Gastroesophageal sphincter (tissue), 3 donors: ENCODE results near the gene SLC6A2.
A peak's percentile ranks its signal among the peaks of the same experiment; 100 is the strongest.

Source experiments
- CTCF ChIP-seq, 4 experiments: fragments of 200-600 bp in 2 of 4; fragments of 450-650 bp in 2 of 4; sonication (generic) in 1 of 4; IDR thresholded peaks; one replicate each; pipeline ENCODE4 v1.5.1; 2017 to 2019; ENCODE audit warnings: antibody characterized with exemption in 4 of 4, mild to moderate bottlenecking in 2 of 4, moderate library complexity in 2 of 4
- EP300 ChIP-seq: sonication (generic); formaldehyde crosslinking; IDR thresholded peaks from one replicate; pipeline ENCODE4 v1.6.1; 2017; ENCODE audit warnings: antibody characterized with exemption, mild to moderate bottlenecking
- POLR2A ChIP-seq, 2 donors: fragments of 450-650 bp; IDR thresholded peaks; one replicate each; pipeline ENCODE4 v1.6.1; 2017; ENCODE audit warnings: antibody characterized with exemption in 2 of 2, mild to moderate bottlenecking in 2 of 2, moderate library complexity in 1 of 2

DNA sequence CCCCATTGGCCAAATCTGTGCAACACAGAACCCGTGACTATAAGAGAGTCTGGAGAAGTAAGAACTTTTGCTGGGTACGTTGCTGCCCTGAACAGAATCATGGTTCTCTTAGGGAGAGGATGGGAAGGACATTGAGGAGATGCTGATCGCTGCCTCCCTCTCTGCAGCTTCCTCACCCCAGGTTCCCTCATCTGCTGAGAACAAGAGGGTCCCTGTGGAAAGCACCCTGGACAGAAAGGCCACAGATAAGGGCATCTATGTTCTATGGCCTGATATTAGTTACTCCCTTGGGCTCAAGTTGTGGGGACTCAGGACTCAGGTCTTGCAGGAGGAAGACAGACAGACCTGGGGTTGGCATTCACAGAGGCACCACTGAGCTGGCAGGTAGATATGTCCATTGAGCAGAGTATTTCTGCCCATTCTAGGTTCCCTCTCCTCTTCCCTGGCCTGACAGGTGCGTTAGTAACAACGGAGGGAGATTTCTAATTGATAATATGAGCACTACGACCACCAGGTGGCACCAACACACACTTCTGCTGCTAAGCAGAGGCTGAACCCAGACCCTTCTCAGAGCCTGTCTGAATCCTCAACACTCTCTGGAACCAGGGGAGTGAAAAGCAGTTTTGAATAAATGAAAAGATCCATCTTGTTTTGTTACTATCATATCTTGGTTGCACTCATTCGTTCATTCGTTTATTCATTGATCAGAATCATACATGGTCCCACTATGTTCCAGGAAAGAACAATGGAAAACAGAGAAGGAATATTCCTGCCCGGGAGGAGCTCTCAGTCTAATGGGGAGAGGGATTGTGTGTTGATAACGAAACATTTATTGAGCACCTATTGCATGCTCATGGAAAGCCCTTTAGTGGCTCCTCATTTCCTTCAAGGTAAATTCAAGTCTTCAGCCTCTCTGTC lies 56.4 kb downstream of the SLC6A2 start:
- peak; percentile 42 to 75 (median 60) for TF ChIP-seq CTCF (IDR thresholded peaks at IDR 0.05)
- TF ChIP-seq POLR2A (IDR thresholded peaks at IDR 0.05), result no peak
- TF ChIP-seq EP300, result no peak
